HEK293 (cell line): ENCODE measurements around the gene AK6.

Experiments used
- CTCF ChIA-PET: fragments of 350-600 bp; formaldehyde crosslinking; extraction: SDS; loops from one replicate; lab custom pipeline; 2021; ENCODE audit warnings: antibody characterized with exemption; lab: Yijun Ruan, JAX
- POLR2A ChIA-PET: fragments of 300-600 bp; formaldehyde crosslinking; extraction: SDS; loops from one replicate; lab custom pipeline; 2020; ENCODE audit warnings: antibody characterized with exemption, inconsistent platforms; lab: Yijun Ruan, JAX
- H3K27ac ChIP-seq: fragments of 200-500 bp; sonication (Bioruptor generic); 2 replicates; pipeline ENCODE4 v1.5.1; 2014; ENCODE audit warnings: low read depth, low read length, control low read depth, inconsistent platforms; ENCODE audit errors: extremely low read depth
- H3K36me3 ChIP-seq, 2 experiments: fragments of 200-500 bp in 1 of 2; sonication (Bioruptor generic) in 1 of 2; 1 replicate in 1 of 2; 2 replicates in 1 of 2; pipeline ENCODE4 v1.5.1; 2014 to 2017; ENCODE audit warnings: inconsistent platforms in 2 of 2, low read length in 2 of 2; ENCODE audit not compliant: control insufficient read depth in 2 of 2, insufficient read depth in 1 of 2
- H3K4me1 ChIP-seq: fragments of 200-500 bp; sonication (Bioruptor generic); 2 replicates; pipeline ENCODE4 v1.5.1; 2014; ENCODE audit warnings: mild to moderate bottlenecking, low read length, inconsistent platforms; ENCODE audit not compliant: control insufficient read depth, insufficient read depth
- H3K4me3 ChIP-seq: 2 replicates; pipeline ENCODE4 v1.5.1; 2011; ENCODE audit warnings: low read depth, mild to moderate bottlenecking, control low read depth, low read length, moderate library complexity
- H3K9me3 ChIP-seq: fragments of 200-500 bp; sonication (Bioruptor generic); 2 replicates; pipeline ENCODE4 v1.5.1; 2014; ENCODE audit warnings: low read depth, low read length, inconsistent platforms; ENCODE audit not compliant: control insufficient read depth, insufficient read depth
- GLIS2 ChIP-seq: fragments of 450-650 bp; formaldehyde crosslinking; IDR thresholded peaks from 2 replicates; pipeline ENCODE4 v1.5.1; 2016; ENCODE audit warnings: missing biosample characterization, missing genetic modification characterization
- HIC1 ChIP-seq: fragments of 450-650 bp; formaldehyde crosslinking; IDR thresholded peaks from 2 replicates; pipeline ENCODE4 v1.5.1; 2016; ENCODE audit warnings: missing biosample characterization, missing genetic modification characterization
- HOXA7 ChIP-seq: sonication (generic); formaldehyde crosslinking; IDR thresholded peaks from 2 replicates; pipeline ENCODE4 v1.8.1; 2022; ENCODE audit warnings: missing genetic modification reagents, borderline replicate concordance
- HOXD13 ChIP-seq: sonication (generic); formaldehyde crosslinking; IDR thresholded peaks from 2 replicates; pipeline ENCODE4 v1.8.0; 2022; ENCODE audit warnings: missing genetic modification reagents, borderline replicate concordance
- KLF7 ChIP-seq: fragments of 450-650 bp; formaldehyde crosslinking; IDR thresholded peaks from 2 replicates; pipeline ENCODE4 v1.5.1; 2016; ENCODE audit warnings: missing biosample characterization, missing genetic modification characterization, borderline replicate concordance
- OVOL3 ChIP-seq: fragments of 450-650 bp; formaldehyde crosslinking; IDR thresholded peaks from 2 replicates; pipeline ENCODE4 v1.5.1; 2016; ENCODE audit warnings: missing biosample characterization, missing genetic modification characterization
- WT1 ChIP-seq: fragments of 450-650 bp; formaldehyde crosslinking; IDR thresholded peaks from 2 replicates; pipeline ENCODE4 v1.5.1; 2016; ENCODE audit warnings: missing biosample characterization, missing genetic modification characterization
- YY1 ChIP-seq: fragments of 450-650 bp; formaldehyde crosslinking; IDR thresholded peaks from 2 replicates; pipeline ENCODE4 v1.5.1; 2018; ENCODE audit warnings: missing biosample characterization, missing genetic modification characterization
- ZBTB17 ChIP-seq: fragments of 450-650 bp; formaldehyde crosslinking; IDR thresholded peaks from 2 replicates; pipeline ENCODE4 v1.5.1; 2016; ENCODE audit warnings: missing biosample characterization, missing genetic modification characterization
- ZBTB21 ChIP-seq: fragments of 450-650 bp; formaldehyde crosslinking; IDR thresholded peaks from 2 replicates; pipeline ENCODE4 v1.5.1; 2017; ENCODE audit warnings: missing biosample characterization, missing genetic modification characterization
- ZNF23 ChIP-seq: fragments of 450-650 bp; formaldehyde crosslinking; IDR thresholded peaks from 2 replicates; pipeline ENCODE4 v1.5.1; 2016; ENCODE audit warnings: missing biosample characterization, missing genetic modification characterization, borderline replicate concordance
- ZNF529 ChIP-seq: fragments of 450-650 bp; formaldehyde crosslinking; IDR thresholded peaks from 2 replicates; pipeline ENCODE4 v1.5.1; 2017; ENCODE audit warnings: missing genetic modification characterization, missing biosample characterization; ENCODE audit not compliant: insufficient replicate concordance
- ZNF549 ChIP-seq: fragments of 450-650 bp; IDR thresholded peaks from 2 replicates; pipeline ENCODE4 v1.5.1; 2018; ENCODE audit warnings: missing biosample characterization, missing genetic modification characterization, mild to moderate bottlenecking, inconsistent platforms, moderate library complexity
- ZNF580 ChIP-seq: fragments of 450-650 bp; formaldehyde crosslinking; IDR thresholded peaks from 2 replicates; pipeline ENCODE4 v1.5.1; 2016; ENCODE audit warnings: missing biosample characterization, missing genetic modification characterization
- ZNF585B ChIP-seq: fragments of 450-650 bp; formaldehyde crosslinking; IDR thresholded peaks from 2 replicates; pipeline ENCODE4 v1.5.1; 2016; ENCODE audit warnings: missing biosample characterization, missing genetic modification characterization
- ZNF629 ChIP-seq: fragments of 450-650 bp; formaldehyde crosslinking; IDR thresholded peaks from 2 replicates; pipeline ENCODE4 v1.5.1; 2017; ENCODE audit warnings: missing biosample characterization, missing genetic modification characterization
- ZNF704 ChIP-seq: fragments of 450-650 bp; formaldehyde crosslinking; IDR thresholded peaks from 2 replicates; pipeline ENCODE4 v1.5.1; 2016; ENCODE audit warnings: missing biosample characterization, missing genetic modification characterization
- TF ChIP-seq, protein P1 (sequence below): fragments of 450-650 bp; formaldehyde crosslinking; IDR thresholded peaks from 2 replicates; pipeline ENCODE4 v1.5.1; 2016; ENCODE audit warnings: missing biosample characterization, missing genetic modification characterization
- TF ChIP-seq, protein P2 (sequence below): fragments of 450-650 bp; formaldehyde crosslinking; IDR thresholded peaks from 2 replicates; pipeline ENCODE4; 2016; ENCODE audit warnings: missing biosample characterization, missing genetic modification characterization
- TF ChIP-seq, protein P3 (sequence below): IDR thresholded peaks from 2 replicates; pipeline ENCODE4 v1.6.1; 2011; ENCODE audit warnings: mild to moderate bottlenecking, low read depth, low read length, borderline replicate concordance
- TF ChIP-seq, protein P4 (sequence below): fragments of 450-650 bp; formaldehyde crosslinking; IDR thresholded peaks from 2 replicates; pipeline ENCODE4 v1.5.1; 2016; ENCODE audit warnings: missing biosample characterization, missing genetic modification characterization
- TF ChIP-seq, protein P5 (sequence below): fragments of 450-650 bp; formaldehyde crosslinking; IDR thresholded peaks from 2 replicates; pipeline ENCODE4 v1.5.1; 2016; ENCODE audit warnings: missing biosample characterization, missing genetic modification characterization

AK6 gene

GRCh38 chr5:69369340-69370121 lies at the start of gene AK6, which contains the start of the genes RAD17 and TAF9:
Gene AK6, minus strand, starts transcription at chr5:69369520. Its CDS starts 30 bp downstream, at chr5:69369490.
Gene RAD17, plus strand, starts transcription at chr5:69369818. Its CDS starts 2,391 bp downstream, at chr5:69372209.
Gene TAF9, minus strand, starts transcription at chr5:69369520. Its CDS starts 3,783 bp downstream, at chr5:69365737.
- no peaks in the 10 kb centered on the region for H3K9me3 ChIP-seq
- peak within 1 kb of the TSS; percentile 99 for H3K27ac ChIP-seq
- H3K4me3 ChIP-seq: peak within 1 kb of the TSS; percentile 66
- CTCF ChIA-PET: no interaction called here
- no peaks in the 10 kb centered on the region for H3K4me1 ChIP-seq
- POLR2A ChIA-PET: interaction anchor here (0.6 to 1.0 kb wide), 7 partner anchors 12 to 180 kb away, joined by 3 to 6 read pairs (median 3); partner anchors contain the start of genes CDK7 and CENPH
- peaks cover 32 to 33% of the 10 kb centered on the region in 2 experiments for H3K36me3 ChIP-seq
- peak; percentile 99 for TF ChIP-seq KLF7 (tag by site-specific recombination)
- peak; percentile 85 for TF ChIP-seq ZBTB17
- TF ChIP-seq, protein P1, sequence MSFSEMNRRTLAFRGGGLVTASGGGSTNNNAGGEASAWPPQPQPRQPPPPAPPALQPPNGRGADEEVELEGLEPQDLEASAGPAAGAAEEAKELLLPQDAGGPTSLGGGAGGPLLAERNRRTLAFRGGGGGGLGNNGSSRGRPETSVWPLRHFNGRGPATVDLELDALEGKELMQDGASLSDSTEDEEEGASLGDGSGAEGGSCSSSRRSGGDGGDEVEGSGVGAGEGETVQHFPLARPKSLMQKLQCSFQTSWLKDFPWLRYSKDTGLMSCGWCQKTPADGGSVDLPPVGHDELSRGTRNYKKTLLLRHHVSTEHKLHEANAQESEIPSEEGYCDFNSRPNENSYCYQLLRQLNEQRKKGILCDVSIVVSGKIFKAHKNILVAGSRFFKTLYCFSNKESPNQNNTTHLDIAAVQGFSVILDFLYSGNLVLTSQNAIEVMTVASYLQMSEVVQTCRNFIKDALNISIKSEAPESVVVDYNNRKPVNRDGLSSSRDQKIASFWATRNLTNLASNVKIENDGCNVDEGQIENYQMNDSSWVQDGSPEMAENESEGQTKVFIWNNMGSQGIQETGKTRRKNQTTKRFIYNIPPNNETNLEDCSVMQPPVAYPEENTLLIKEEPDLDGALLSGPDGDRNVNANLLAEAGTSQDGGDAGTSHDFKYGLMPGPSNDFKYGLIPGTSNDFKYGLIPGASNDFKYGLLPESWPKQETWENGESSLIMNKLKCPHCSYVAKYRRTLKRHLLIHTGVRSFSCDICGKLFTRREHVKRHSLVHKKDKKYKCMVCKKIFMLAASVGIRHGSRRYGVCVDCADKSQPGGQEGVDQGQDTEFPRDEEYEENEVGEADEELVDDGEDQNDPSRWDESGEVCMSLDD: peak; percentile 28; the same call in 1 of the 2 replicates
- TF ChIP-seq HOXA7 (CRISPR knock-in tag): no peak
- TF ChIP-seq GLIS2 (tag by site-specific recombination): peak; percentile 98
- no peak for TF ChIP-seq ZNF23 (tag by site-specific recombination)
- TF ChIP-seq ZNF585B (tag by site-specific recombination): no peak
- TF ChIP-seq ZBTB21: no peak
- no peak for TF ChIP-seq ZNF529 (tag by site-specific recombination)
- TF ChIP-seq YY1 (tag by site-specific recombination): peak; percentile 85
- TF ChIP-seq, protein P2, sequence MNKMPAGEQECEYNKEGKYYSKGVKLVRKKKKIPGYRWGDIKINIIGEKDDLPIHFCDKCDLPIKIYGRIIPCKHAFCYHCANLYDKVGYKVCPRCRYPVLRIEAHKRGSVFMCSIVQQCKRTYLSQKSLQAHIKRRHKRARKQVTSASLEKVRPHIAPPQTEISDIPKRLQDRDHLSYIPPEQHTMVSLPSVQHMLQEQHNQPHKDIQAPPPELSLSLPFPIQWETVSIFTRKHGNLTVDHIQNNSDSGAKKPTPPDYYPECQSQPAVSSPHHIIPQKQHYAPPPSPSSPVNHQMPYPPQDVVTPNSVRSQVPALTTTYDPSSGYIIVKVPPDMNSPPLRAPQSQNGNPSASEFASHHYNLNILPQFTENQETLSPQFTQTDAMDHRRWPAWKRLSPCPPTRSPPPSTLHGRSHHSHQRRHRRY (tag by site-specific recombination): no peak
- no peak for TF ChIP-seq ZNF704 (tag by site-specific recombination)
- no peak for TF ChIP-seq HIC1 (tag by site-specific recombination)
- TF ChIP-seq HOXD13: no peak
- TF ChIP-seq WT1 (tag by site-specific recombination): peak; percentile 85
- peak; percentile 80; the same call in 1 of the 2 replicates for TF ChIP-seq ZNF580
- TF ChIP-seq, protein P3, sequence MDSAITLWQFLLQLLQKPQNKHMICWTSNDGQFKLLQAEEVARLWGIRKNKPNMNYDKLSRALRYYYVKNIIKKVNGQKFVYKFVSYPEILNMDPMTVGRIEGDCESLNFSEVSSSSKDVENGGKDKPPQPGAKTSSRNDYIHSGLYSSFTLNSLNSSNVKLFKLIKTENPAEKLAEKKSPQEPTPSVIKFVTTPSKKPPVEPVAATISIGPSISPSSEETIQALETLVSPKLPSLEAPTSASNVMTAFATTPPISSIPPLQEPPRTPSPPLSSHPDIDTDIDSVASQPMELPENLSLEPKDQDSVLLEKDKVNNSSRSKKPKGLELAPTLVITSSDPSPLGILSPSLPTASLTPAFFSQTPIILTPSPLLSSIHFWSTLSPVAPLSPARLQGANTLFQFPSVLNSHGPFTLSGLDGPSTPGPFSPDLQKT: no peak; the same call in 1 of the 2 replicates
- no peak for TF ChIP-seq ZNF549
- TF ChIP-seq, protein P4, sequence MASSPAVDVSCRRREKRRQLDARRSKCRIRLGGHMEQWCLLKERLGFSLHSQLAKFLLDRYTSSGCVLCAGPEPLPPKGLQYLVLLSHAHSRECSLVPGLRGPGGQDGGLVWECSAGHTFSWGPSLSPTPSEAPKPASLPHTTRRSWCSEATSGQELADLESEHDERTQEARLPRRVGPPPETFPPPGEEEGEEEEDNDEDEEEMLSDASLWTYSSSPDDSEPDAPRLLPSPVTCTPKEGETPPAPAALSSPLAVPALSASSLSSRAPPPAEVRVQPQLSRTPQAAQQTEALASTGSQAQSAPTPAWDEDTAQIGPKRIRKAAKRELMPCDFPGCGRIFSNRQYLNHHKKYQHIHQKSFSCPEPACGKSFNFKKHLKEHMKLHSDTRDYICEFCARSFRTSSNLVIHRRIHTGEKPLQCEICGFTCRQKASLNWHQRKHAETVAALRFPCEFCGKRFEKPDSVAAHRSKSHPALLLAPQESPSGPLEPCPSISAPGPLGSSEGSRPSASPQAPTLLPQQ (tag by site-specific recombination): peak; percentile 88
- TF ChIP-seq, protein P5, sequence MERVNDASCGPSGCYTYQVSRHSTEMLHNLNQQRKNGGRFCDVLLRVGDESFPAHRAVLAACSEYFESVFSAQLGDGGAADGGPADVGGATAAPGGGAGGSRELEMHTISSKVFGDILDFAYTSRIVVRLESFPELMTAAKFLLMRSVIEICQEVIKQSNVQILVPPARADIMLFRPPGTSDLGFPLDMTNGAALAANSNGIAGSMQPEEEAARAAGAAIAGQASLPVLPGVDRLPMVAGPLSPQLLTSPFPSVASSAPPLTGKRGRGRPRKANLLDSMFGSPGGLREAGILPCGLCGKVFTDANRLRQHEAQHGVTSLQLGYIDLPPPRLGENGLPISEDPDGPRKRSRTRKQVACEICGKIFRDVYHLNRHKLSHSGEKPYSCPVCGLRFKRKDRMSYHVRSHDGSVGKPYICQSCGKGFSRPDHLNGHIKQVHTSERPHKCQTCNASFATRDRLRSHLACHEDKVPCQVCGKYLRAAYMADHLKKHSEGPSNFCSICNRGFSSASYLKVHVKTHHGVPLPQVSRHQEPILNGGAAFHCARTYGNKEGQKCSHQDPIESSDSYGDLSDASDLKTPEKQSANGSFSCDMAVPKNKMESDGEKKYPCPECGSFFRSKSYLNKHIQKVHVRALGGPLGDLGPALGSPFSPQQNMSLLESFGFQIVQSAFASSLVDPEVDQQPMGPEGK (tag by site-specific recombination): peak; percentile 95
- peak; percentile 71 for TF ChIP-seq ZNF629
- no peak; the same call in 1 of the 2 replicates for TF ChIP-seq OVOL3 (tag by site-specific recombination)
